NCI-H1092 (cell line): ENCODE data around the gene CCDC78.
"Not testable (repeated sequence)": the region's sequence is repeated elsewhere in the genome, so short reads cannot be mapped to it uniquely, and the experiment has no call there.

Experiments
- DNase-seq: peaks from one replicate; lab custom pipeline; 2025; lab: John Stamatoyannopoulos, UW

CCDC78 gene

GRCh38 chr16:693364-693763 is 32.9 kb downstream of the CCDC78 start:
- DNase-seq = no peak

GRCh38 chr16:692356-693108 is 33.7 kb downstream of the CCDC78 start:
- DNase-seq = no peak

DNA sequence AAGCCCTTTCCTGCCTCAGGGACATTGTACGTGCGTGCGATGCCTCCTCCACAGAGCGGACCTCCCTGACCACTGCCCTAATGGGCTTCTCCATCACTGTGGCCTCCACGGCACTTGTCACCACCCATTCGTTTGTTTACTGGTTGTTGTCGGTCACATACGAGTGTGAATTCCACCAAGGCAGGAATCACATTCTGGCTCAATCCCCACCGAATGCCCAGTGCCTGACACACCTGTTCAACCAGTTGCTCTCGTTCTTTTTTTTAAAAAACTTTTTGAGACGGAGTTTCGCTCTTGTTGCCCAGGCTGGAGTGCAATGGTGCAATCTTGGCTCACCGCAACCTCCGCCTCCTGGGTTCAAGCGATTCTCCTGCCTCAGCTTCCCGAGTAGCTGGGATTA is 35.0 kb downstream of the CCDC78 start:
- not testable (repeated sequence) for DNase-seq

GRCh38 chr16:689175-689897 is 36.9 kb downstream of the CCDC78 start:
- no peak for DNase-seq

GRCh38 chr16:687499-687898 is 38.7 kb downstream of the CCDC78 start:
- no peak for DNase-seq

GRCh38 chr16:686459-687260 is 39.6 kb downstream of the CCDC78 start:
- no peak for DNase-seq

DNA sequence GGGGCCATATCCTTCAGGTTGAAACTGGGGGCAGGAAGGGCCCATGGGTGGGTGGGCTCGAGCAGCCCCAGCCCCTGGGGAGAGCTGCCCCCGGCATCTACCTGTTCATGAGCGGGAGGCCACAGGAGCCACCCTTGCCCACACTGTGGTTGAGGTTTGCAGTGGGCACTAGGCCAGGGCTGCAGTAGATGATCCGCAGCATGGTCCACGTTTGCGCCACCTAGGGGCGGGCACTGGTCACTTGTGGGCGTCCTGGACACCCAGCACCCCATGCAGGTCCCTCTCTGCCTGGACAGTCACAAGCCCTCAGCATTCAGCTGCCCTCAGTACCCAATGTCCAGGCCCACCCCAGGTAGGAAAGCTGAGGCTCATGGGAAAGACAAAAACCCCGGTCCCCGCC is 40.3 kb downstream of the CCDC78 start:
- peak; percentile 20 for DNase-seq

- DNase-seq = no peak
Observed at GRCh38 chr16:684961-685696, 41.1 kb downstream of the CCDC78 start.

DNA sequence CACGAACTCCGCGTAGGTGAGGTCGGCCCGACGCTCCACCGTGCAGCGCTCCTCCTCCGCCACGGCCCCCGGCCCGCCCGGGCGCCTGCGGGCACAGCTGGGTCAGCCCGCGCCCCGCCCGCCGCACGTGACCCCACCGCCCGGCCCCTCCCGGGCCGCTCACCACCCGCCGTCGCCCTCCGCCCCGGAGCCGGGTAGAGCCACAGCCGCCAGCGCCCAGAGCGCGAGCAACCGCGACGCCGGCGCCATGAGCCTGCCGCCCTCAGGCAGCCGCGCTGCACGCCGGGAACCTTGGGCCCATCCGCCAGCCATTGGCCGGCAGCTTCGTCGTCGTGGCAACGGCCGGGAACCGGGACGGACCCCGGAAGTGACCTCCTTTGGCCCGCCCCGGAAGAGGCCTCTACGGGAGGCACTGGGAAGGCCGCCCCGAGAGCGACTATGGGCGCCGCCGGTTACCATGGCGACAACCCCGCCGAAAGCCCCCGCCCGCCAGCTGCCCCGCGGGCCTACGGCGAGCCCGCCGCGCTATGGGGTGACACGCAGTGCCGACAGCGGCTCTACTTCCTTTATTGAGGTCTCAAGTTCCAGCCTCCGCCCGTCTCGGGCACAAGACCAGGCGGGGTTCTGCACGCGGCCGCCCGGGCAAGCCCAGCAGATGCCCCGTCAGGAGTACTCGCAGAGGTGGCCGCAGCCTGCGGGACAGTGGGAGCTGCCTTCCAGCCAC is 42.0 kb downstream of the CCDC78 start, which contains the start of gene JMJD8:
Gene JMJD8 (minus strand): TSS at position 264 of the 724 bp plus-strand sequence. CDS start 15 bp downstream, at position 249.
- peak; percentile 97 for DNase-seq

DNA sequence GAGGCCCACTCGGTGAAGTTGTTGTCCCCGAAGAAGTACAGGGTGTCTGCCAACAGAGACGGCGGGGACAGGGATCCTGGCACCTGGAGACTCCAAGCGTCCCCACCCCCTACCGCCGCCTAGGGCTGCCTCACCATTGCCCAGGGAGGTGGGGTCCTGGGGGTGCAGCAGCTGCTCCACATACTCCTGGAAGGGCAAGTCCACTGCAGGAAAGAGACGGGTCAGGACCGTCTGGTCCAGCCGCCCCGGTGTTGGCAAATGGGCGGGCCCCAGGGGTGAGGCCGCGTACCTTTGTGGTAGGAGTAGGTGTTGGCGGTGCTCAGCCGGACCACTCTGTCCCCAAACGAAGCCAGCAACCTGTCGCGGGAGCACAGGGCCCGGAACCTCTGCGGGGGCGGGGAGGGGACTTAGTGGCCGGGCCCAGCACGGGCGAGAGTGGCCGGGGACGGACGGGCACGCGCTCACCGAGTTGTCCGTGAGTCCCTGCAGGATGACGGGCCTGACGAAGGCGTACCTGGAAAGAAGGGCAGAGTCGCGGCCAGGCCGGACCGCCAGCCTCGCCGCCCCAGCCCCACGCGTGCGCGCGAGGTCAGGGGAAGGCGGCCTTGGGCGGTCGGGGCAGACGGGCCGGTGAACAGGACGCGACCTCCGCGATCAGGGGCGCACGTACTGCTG is 42.7 kb downstream of the CCDC78 start:
- no peak for DNase-seq

- DNase-seq = no peak
Observed at GRCh38 chr16:682493-683395, 43.5 kb downstream of the CCDC78 start.

- no peak for DNase-seq
Observed at GRCh38 chr16:681746-682427, 44.4 kb downstream of the CCDC78 start.

DNA sequence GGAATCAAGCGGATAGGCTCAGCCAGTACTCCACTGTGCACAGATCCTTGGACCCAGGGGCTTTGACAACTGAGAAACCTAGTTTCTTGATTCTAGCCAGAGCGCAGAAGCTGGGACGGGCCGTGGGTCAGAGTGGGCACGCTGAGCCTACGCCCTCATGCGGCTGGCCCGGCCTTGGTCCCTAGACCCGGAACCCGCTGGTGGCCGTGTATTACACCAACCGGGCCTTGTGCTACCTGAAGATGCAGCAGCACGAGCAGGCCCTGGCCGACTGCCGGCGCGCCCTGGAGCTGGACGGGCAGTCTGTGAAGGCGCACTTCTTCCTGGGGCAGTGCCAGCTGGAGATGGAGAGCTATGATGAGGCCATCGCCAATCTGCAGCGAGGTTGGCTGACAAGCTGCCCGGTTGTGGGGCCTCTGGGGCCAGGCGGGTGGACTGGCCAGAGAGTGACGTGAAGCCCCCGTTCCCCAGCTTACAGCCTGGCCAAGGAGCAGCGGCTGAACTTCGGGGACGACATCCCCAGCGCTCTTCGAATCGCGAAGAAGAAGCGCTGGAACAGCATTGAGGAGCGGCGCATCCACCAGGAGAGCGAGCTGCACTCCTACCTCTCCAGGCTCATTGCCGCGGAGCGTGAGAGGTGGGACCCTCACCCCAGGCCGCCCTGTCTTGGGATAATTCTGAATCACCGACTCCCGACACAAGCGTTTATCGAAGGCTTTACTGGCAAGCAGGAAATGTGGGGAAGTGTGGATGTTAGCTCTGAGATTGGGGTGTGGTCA is 45.1 kb downstream of the CCDC78 start:
- peak; percentile 22 for DNase-seq

GRCh38 chr16:680625-680945 is 45.7 kb downstream of the CCDC78 start:
- DNase-seq = no peak

GRCh38 chr16:679814-680624 is 46.2 kb downstream of the CCDC78 start, which contains the start of gene STUB1:
TSS of gene STUB1 (plus strand) at chr16:680410. CDS start at chr16:680526, 116 bp downstream.
- peak; percentile 83 for DNase-seq

DNA sequence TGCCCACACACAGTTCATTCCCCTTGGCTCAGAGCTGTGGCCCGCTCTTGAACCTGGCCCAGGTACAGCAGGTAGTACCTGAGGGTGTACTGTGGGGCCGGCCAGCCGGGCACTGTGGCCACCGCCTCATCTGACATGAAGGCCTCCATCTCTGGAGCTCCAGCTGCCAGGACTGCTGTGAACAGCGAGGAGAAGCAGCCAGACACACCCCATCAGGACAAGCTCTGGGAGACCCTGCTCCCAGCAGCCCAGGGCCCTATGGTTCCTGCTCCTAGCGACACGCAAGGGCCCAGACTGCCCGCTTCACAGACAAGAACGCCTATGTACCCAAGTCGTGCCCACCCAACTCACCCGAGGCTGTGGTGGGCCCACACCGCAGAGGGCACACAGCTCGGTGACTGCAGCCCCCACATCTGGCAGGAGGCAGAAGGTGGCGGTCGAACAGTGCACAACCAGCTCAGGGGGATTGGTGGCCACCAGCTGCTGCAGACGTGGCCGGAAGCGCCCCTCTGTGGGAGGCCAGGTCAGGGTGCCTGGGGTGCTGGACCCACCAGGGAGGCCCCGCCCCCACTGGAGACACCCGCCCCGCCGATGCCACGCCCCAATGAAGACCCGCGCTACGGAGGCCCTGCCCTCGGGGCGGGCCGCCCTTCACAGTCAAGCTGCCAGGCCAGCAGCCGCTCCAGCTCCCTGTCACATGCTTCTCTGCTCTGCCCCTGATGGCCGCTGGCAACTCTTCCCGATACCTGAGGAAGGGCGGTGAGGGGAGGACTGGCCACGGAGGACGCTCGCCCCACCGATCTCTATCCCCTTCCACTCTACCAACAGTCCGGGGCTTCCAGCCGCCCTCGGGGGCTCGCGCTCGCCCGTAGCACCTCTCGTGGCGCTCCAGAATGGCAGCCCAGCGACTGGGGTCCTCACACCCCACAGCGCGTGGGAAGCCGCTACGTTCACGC is 47.1 kb downstream of the CCDC78 start:
- DNase-seq = peak; percentile 69
